ENCODE measurements around the gene IL17C.

IL17C gene

DNA sequence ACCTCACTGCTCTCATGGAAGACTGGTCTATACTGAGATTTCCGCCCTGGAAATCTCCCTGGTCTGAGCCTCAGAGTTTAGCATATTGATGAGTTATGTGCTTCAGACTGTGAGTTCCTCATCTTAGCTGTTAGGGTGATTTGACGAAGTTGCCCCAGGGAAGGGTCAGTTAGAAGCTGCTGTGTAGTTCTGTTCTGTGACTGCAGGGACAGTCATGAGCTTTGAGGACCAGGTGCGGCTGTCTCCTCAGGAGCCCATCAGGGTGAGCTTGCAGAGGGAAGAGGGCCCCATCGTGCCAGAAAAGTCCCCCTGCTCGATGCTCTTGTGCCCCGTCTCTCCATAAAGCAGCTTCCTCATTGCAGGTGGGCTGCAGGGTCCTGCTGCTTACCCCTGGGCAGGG is 28.3 kb upstream of the IL17C start:
- no peak for DNase-seq (ENCODE audit: low read depth in 2 of 2)

DNA sequence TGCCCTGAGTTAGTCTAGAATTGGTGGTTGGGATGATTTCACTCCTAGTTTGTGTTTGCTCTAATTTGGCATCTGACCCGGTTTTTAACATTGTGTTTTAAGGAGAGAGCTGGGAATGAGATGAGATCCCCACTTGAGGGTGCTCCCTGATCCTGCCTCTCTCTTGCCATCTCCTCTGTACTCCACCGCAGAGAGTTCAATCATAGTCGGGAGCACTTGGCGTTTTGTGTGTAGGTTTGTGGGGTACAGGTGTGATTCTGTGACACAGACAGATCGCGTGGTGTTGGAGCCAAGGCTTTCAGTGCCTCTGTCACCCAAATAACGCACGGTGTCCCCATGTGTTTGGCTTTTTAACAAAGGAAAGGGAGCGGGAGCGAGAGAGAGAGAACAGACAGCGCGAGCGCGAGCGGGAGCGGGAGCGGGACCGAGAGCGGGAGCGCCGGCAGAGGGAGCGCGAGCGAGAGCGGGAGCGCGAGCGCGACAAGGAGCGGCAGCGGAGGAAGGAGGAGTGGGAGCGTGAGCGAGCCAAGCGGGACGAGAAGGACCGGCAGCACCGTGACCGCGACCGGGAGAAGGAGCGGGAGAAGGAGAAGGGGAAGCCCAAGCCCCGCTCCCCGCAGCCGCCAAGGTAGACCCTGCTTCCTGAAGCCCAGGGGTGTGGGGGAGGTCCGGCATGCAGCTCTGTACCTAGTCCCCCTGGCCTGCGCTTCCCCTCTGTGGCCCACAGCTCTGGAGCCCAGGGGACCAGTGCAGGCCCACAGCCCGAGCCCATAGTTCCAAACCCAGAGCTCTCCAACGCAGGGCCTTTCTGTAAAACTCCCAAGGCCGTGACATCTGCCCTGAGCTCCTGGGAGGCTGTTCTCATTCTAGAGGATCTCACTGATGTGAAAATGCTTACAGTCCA is 27.2 kb upstream of the IL17C start:
- DNase-seq (ENCODE audit: low read depth in 2 of 2) = no peak

DNA sequence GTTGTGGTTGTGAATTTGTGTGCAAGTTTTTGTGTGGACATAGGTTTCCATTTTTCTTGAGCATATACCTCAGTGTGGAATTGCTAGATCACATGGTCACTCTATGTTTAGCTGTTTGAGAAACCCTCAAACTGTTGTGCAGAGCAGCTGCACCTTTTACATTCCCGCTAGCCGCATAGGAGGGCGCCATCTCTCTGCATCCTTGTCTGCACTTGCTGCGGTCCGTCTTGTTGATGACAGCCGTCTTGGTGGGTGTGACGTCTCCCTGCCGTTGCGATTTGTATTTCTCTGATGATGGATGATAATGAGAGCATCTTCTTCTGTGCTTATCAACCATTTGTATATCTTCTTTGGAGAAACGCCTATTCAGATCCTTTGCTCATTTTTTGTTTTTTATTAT is 25.1 kb upstream of the IL17C start:
- no peak for DNase-seq (ENCODE audit: low read depth in 2 of 2)

DNA sequence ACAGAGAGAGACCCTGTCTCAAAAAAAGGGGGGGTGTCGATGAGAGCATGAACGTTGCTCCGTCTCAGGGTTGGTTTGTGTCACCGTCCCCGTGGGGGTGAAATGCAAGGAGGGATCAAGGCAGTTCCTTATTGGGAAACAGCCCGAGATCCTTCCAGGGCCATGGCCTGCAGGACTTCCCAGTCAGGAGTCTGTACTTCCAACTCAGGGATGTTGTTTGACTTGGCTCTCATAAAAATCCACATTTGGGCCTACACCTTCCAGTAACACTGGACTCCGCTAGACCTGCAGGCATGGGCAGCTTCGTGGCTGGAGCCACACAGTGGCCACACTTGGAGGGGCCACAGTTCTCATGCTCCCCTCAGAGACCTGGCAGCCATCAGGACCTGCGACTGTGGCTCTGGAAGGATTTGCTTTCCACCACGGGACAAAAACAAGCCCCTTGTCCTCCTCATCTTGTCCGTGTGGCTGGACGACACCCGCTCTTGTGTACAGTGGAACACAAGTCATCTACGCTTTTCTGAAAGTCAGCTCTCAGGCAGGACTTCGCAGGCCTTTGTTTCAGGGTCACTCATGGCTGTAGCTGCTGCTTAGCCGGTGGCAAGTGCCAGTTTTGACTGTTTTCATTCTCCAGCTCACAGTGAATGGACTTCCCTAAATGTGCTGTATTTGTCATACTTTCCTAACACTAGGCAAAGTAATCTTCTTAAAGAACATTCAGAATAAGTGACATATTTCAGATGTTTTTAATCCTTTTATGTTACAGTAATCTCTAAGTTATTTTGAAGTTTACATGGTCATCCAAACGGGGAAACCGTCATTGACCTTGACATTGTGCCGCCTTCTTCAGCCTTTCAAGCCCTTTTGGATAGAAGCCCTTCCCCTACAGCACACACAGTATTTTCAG is 24.2 kb upstream of the IL17C start:
- DNase-seq (ENCODE audit: low read depth in 2 of 2) = no peak

DNA sequence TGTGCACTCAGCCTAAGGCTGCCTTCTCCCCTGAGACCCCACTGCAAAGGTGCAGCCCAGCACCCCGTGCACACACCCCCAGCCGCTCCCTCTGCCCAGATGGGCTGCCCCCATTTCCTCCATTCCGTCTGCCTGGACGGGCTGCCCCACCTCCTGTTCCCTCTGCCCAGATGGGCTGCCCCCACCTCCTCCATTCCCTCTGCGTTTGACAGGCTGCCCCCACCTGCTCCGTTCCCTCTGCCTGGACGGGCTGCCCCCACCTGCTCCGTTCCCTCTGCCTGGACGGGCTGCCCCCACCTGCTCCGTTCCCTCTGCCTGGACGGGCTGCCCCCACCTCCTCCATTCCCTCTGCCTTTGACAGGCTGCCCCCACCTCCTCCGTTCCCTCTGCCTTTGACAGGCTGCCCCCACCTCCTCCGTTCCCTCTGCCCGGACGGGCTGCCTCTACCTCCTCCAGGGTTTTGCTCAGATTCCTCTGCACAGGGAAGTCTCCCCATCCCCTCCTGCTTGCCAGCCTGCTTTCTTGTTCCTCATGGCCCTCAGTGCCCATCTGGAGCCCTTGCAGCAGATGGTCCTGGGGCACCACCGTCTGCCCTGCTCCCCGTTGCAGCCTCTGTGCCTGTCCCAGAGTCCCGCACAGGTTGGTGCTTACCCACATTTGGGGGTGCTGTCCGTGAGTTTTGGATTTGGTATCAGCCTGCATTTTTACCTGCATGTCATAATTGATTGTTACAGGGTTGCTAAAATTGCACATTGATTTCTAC is 23.4 kb upstream of the IL17C start:
- no peak for DNase-seq (ENCODE audit: low read depth in 2 of 2)

DNA sequence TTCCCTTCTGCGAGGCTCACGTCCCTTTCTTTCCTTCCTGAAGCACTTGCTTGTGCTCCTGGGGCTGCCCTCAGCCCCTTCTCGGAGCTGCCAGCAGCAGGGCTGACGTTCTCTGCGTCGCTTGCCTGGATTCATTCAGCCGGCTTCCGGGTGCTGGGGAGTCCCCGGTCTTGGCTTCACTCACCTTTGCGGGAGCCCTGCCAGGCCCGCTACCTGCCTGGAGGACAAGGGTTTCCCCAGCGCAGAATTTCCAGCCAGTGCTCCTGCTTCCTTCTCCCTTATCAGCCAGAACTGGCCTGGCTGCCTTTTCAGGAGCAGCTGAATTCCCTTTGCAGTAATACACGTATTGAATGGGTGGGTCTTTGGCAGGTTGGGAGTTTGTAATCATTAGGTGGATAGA is 22.1 kb upstream of the IL17C start:
- no peak for DNase-seq (ENCODE audit: low read depth in 2 of 2)

DNA sequence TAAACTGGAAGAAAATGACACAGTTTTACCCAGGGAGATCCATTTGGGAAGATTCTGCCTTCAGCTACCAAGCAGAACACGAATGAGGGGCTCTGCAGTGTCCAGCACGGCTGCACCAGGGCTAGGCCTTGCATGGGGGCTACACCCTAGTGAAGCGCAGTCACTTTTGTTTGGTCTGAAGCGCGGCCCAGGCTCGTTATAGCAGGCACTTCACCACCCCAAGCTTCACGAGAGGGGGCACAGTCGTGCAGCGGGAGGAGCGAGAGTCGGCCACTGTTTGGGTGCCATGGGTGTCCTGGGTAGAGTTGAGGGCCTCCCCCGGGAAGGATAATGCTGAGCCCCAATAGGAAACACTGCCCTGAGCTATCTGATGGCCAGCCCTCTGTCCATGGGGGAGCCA is 21.6 kb upstream of the IL17C start:
- DNase-seq (ENCODE audit: low read depth in 2 of 2) = no peak

DNA sequence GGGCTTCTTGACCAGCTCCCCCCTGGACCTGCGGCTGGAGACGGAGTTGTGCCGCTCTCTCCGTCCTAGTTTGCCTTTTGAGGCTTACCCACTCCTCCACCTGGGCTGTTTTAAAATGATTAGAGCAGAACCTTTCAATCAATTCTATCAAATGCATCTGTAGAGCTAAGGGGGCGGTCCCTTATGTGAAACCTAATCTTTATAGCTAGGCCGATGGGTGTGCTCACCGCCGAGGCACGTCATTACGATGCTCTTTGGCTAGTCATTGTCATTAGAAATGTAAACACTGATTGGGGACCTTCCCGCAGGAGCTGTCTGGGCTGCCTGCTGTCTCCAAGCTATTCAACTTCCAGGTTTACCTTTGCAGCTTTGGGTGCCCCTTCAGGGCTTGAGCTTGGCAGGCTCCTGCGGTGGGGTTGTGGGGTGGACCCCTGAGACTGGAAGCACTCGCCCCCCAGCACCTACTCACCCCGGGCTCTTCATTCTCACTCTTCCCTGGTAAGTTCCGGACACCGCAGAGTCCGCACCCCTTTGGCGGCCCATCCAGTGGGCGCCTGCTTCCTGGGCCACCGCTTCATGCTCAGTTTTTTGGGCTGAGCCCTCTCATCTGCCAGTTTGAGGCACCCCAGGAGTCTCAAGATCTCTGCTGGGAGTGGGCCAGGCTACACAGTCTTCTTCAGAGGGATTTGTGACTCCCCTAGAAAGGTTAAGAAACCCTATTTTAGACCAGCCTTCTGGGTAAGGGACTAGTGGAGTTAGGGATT is 20.9 kb upstream of the IL17C start:
- DNase-seq (ENCODE audit: low read depth in 2 of 2) = no peak

DNA sequence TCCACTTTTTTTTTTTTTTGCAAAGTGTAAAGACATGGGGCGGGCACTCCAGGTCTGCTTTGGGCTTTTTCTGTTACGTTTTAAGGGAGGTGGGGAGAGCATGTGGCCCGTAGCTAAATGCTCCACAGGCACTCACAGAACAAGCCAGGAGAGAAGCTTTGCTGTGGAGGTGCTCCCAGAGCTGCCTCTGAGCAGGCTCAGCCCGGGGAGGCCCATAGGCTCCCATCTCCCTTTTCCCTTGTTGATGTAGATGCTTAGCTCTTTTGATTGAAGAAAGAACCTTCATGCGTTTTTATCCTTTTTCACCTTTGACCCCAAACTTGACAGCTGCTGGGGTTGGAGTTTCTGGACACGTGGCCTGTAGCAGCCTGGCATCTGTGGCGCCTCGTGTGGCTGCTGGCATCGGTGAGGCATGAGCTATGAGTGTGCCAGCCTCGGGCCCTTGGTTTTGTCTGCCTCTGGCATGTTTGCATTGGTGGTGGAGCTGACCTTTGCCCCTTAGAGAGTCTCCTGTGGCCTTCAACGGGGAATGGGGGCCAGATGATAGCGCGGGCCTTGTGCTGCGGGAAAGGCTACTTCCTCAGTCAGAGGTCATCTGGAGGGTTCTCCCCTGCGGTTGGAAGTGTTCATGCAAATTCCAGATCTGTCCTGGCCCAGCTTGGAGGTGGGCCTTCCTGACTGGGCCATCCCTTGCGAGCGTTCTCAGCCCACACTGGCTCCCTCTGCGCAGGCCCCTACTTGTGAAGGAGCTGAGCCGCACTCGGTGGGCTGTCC is 20.0 kb upstream of the IL17C start:
- no peak for DNase-seq (ENCODE audit: low read depth in 2 of 2)

DNA sequence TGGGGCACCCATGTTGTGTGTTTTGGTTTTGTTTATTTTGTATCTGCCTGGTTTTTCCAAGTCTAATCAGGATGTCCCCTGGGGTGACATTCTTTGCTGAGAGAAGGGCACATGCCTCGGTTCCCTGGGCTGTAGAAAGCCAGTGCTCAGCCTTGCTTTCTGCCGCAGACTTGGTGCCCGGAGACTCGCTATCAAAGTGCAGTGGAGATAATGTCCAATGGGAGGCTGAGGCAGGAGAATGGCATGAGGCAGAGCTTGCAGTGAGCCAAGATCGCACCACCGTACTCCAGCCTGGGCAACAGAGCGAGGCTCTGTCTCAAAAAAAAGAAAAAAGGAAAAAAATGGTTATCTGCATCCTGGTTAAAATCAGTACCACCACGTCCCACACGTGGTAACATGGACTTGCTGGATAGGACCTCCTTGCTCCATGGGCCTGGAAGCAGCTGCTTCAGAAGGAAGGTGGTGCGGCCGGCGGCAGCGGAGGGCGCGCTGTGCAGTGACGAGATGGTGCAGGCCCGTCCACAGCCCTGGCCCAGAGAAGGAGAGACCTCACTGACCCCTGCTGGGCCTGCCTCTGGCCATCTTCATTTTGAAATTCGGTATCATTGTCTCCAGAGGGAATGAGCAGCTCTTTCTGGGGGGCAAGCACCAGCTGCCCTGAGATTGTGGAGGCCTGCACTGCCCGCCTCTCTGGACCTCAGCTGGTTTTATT is 19.3 kb upstream of the IL17C start:
- DNase-seq (ENCODE audit: low read depth in 2 of 2) = no peak

DNA sequence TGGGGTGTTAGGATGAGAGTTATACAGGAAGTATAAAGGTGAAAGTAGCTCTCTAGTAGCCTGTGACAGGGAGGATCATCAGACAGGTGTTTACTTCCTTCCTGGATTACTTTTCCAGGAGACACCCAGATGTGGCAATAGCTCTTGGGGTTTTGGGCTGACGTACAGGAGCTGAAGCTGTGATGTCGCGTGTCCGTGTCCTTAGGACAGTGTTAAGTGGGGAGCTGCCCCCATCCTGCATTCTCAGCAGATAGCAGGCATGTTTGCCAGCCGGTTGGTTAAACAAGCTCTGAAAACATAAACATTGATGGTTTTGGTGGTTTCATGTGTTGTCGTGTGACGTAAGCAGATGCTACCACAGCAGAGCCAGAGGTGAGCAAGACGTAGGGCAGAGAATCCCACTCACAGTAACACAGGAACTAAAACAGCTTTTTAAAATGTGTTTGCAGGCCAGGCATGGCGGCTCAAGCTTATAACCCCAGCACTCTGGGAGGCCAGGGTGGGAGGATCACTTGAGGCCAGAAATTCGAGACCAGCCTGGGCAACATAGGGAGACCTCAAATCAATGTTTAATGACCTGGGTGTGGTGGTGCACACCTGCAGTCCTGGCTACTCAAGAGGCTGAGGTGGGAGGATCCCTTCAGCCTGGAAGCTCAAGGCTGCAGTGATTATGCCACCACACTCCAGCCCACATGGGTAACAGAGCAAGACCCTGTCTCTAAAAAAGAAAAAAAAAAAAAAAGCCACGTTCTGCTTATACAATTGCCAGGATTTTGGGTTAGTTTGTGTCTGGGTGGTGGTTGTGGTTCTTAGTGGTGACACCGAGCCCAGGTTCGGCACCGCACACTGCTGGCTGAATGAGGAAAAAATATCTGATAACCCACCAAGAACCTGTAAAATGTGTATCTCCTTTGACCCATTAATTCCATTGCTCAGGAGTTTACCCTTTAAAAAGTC is 18.2 kb upstream of the IL17C start:
- peak in 1 of 2 donors; percentile 38 for DNase-seq (ENCODE audit: low read depth in 2 of 2)

DNA sequence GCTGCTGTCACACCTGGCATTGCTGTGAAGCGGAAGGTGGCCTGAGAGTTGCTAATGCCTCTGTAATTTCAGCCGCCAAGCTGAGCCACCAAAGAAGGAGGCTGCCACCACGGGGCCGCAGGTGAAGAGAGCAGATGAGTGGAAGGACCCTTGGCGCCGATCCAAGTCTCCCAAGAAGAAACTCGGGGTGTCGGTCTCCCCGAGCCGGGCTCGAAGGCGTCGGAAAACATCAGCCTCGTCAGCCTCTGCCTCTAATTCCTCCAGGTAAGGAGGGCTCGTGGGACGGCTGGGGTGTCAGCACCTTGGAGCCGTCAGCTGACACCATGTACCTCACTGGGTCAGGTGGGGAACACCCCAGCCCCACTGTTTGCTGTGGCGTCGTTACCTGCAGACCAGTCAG is 16.2 kb upstream of the IL17C start:
- DNase-seq (ENCODE audit: low read depth in 2 of 2) = no peak

DNA sequence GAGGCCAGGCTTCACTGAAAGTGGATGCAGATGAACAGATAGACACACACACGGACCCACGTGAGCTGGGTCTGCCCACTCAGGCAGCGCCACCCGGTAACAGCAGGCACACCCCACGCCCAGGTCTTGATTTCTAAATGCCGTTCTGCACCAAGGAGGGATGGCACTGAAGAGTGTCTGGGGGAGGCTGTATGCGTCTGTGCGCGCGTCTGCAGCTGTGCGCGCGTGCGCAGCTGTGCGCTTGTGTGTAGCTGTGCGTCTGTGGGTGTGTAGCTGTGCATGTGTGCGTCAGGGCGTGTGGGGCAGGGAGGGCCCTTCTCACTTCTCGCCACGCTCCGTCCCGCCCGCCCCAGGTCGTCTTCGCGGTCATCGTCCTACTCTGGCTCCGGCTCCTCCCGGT is 15.5 kb upstream of the IL17C start:
- no peak for DNase-seq (ENCODE audit: low read depth in 2 of 2)

DNA sequence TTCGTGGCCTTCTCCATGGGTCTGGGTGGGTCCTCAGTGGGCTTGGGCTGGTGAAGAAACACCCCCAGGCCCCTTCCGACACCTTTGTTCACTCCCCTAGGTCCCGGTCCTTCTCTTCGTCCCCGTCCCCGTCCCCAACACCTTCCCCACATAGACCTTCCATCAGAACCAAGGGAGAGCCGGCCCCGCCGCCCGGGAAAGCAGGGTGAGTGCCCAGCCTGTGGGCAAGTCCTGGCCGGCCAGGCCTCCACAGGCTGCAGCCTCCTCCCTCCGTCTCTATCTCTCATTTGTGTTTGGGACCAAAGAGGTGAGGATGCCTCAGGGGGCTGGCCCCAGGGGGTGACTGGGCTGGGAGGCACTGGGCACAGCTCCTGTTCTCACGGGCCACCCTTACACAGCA is 14.5 kb upstream of the IL17C start:
- no peak for DNase-seq (ENCODE audit: low read depth in 2 of 2)

DNA sequence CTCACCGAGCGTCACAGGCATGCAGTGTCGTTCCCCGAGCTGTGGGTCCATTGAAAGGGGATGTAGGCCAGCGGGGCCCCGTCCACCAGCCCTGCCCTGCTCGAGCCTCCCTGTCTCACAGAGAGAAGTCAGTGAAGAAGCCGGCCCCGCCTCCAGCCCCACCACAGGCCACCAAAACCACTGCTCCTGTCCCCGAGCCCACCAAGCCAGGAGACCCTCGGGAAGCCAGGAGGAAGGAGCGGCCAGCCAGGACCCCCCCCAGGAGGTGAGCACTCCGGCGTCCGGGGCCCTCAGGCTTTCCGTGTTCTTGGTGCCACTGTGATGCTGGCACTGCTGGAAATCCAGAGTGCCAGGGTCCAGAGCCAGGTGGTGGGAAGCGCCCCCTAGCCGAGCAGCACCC is 13.9 kb upstream of the IL17C start:
- DNase-seq (ENCODE audit: low read depth in 2 of 2) = no peak

DNA sequence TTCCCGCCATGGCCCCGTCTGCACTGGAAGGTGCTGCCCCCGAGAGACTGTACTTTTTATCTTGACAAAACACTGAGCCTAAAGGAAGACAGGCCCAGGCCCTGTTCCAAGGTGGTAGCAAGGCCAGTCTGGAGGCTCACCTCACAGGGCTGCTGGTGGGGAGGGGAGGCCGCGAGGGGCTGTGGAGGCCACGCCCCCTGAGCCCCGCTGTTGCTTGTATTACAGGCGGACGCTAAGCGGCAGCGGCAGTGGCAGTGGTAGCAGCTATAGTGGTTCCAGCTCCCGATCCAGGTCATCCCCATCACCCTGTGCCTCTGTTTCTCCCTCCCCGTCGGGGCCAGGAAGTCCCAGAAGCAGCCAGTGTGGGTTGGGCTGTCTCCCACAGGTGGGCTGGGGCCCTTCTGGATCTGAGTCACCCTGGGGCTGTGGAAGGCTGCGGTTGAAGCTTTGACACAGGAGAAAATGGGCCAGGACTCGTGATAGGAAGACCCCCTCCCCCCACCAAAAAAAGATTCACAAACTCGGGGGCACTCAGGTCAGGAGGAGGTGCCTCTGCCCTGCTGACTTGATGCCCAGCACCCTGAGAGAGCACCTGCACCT is 13.3 kb upstream of the IL17C start:
- DNase-seq (ENCODE audit: low read depth in 2 of 2) = no peak

DNA sequence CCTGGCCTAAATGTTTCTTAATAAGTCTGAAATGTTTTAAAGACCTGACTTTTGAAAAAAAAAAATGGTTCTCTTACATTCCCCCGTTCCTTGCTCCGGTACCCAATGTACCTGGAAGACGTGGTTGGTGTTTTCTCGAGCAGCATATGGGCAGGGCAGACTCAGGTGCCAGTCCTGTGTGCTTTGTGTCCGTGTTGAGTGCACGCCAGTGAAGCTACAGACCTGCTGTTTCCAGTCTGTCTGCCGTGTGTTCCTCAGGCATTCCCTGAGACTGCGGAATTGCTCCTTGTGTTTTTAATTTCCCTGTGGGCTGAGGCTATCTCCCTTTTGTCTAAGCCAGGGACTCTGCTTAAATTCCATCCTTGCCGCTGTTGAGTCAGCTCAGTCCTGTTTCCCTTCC is 11.7 kb upstream of the IL17C start:
- DNase-seq (ENCODE audit: low read depth in 2 of 2) = no peak

All from stimulated activated CD4-positive, alpha-beta T cell treated with anti-CD3 and anti-CD28 coated beads, Interleukin-1b, Interleukin-23, amount 100 ng/mL, for 4 hours (primary cell).